ENCODE results near the gene SHISA9. TPM values are rescaled to one million over a fixed set of nuclear protein-coding genes. Genes with fewer than 3 reads are reported as not detected.

Gene SHISA9
- total RNA-seq, 1 donor from 2014 or later: 0.17 TPM

DNA sequence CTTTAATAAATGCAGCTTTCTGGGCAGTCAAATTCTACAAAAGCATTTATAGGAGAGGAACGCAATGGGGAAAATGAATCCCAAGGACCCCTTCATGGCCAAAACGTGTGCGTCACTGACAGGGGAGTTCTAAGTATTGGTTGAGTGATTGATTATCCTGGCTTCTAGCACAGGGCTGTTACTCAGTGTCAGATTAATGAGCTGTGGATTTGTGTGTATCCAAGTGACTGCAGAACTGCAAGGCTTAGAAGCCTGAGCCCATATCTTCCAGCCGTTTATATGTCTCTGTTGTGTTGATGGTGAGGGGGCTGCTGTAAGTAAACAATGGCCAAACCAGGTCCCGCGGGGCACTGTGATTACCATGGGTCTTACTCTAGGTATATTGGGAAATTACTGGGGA is 129.4 kb downstream of the SHISA9 start:
- DNase-seq: no peak

DNA sequence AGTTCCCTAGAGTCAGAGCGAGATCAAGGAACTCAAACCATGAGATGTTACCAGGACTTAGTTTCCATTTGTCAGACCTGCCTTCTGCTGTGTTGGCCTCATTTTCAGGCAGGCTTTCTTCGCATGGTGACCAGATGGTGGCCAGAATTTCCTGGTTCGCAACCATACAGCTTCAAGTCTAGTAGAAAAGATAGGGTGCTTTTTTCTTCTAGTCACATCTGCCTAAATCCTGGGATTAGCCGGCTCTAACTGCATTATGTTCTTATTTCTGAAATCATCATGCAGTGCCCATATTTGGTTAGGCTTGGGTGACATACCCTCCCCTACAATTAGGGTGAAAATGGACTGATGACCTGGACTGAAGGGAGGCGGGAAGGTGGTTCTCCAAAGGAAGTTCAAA is 131.5 kb downstream of the SHISA9 start:
- DNase-seq: no peak

DNA sequence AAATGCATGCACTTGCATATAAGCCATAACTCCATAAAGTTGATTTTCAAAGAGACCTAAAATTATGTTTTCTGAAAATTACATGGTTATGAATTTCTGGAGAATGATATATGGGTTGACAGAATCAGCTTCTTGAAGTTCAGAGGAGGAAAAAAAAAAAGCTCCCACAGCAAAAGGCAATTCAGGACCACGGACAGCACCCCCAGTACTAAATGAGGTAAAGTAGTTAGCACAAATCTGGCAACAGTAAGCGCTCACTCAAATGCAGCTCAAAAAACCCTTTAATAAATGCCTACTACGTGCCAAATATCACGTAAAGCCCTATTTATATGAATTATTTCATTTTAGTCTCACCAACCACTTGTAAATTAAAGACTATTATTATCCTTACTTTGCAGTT is 135.2 kb downstream of the SHISA9 start:
- peak; percentile 49 for DNase-seq

DNA sequence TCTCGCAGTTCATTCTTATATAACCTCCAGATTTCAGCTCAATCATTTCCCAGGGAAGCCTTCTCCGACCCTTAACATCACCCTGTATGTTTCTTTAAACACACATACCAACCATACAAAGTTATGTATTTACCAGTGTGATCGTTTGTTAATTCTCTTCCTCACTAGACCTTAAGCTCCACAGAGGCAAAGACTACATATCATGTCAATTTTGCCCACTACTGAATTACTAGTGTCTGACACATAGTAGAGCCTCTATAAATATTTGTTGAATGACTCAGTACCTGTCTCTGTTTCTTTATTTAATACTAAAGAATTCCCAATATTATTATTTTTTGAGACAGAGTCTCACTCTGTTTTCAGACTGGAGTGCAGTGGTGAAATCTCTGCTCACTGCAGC is 137.2 kb downstream of the SHISA9 start:
- DNase-seq: no peak

DNA sequence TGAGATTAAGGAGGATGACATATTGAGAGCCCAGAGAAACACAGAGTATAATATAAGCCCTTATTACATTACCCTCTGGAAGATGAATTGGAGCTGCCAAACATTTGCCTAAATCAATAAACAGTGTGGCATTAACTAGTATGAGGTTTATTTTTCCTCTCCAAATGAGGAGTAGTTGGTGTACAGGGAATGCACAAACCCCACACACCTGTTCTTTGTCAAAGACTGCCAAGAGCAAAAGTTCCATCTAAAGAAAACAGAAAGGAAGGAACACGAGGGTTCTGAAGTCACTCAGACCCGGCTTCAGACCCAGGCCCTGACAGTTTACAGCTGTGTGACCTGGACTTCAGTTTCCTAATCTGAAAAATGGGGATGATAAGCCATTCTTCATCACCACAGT is 138.1 kb downstream of the SHISA9 start:
- no peak for DNase-seq

DNA sequence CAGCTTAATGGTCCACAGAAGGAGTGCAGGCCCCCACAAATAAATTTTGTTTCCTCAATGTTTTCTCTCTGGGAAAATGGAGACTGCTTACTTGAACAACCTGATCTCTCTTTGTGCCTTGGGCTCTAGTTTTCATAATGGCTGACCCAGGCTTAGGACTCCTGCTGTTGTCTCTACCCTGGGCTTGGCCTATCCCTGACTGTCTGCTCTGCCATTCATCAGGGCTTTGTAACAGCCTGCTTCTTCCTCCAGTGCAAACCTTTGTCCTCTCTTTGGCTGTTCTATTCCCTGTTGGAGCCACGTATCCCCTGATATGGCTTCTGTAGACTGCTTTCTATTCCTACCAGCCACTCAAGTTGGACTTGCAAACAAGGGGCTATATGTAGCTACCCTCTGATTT is 139.8 kb downstream of the SHISA9 start:
- no peak for DNase-seq

DNA sequence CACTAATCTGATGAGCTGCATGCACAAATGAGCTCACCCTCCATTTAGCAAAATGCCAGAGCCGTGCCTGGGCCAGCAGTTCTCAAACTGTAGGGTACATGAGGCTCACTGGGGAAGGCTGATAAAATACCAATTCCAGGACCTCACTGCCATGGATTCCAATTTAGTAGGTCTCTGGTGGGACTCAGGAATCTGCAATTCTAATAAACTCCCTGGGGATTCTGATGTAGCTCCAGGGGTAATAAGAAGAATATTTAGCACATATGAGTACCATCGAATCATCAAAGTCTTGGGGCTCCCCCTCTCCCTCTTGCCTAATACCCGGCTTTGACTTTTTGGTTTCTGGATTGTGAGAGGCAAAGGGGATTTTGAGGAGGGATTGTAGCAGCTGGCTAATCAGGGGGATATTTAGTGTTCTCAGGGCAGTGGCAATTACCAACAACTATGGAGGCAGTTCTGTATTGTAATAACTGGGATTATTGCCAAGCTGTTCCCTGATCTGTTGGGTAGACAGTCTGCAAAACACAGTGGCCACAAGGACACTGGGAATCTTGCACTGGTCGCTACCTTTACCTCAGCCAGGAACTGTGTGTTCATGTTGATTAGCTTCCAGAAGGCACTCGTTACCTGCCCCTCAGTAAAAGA is 140.4 kb downstream of the SHISA9 start:
- DNase-seq: no peak

DNA sequence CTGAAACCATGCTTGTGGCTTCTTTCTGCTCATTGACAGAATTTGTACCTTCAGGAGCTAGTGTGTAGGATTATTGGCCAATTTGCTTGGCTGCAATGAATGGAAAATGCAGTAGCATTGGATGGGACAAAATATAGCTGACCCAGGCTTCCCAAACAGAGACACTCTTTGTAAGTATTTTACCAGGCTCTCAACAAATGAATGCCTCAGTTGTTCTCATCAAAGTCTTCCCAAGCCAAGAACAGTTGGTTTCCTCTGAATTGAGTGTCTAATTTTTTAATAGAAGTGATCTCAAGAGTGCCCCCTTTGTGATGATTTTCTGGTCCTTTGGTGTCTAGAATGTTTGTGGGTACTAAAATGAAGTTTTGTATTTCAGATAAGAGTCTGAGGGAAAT is 140.9 kb downstream of the SHISA9 start:
- no peak for DNase-seq

DNA sequence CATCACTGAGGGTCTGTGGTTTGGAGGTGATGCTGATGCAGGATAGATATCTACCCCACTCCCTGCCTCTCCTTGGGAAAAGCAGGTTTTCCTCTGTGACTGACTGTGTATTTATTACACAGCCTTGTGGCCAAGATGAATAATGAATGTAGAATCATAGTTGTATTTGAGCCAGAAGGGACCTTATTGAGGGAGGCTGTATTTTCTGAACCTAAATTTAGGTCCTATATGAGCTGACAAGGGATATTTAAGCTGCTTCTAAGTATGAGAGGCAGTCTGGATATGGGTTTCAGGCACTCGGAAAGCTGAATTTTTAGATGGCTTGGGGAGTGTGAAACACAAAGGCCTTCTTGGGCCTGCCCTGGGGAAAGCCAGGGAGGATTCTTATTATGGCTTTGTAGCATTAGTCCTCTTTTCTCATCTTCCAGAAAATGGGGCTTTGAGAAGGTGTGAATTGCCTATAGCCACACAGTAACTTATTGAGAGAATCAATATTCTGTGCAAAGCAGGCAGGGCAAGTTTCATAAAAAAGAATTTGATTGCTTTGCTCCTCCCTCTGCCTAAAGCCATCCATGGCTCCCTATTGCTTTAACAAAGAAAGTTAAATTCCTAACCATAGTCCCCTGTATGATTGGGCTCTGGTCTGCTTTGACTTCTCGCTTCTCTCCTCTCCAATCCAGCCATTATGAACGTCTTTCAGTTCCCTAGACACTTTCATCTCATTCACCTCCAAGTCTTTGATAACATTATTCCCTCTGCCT is 144.8 kb downstream of the SHISA9 start:
- no peak for DNase-seq

DNA sequence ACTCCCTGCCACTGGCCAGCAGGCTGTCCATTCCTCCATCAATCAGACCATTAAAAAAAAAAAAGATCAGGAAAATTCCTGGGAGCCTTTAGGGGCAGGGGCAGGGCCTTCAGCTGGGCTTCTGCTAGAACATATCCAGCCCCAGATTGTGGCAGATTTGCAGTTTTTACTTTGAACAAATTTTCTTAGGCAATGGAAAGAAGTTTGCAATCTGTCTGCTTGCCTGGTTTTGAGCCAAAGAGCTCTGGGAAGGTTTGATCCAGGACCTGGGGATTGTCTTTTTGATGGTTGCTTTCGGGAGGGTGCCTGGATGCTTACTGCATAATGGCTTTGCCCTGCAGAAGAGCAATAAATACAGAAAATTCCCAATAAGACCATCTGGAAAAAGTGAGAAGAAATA is 145.9 kb downstream of the SHISA9 start:
- DNase-seq: no peak

DNA sequence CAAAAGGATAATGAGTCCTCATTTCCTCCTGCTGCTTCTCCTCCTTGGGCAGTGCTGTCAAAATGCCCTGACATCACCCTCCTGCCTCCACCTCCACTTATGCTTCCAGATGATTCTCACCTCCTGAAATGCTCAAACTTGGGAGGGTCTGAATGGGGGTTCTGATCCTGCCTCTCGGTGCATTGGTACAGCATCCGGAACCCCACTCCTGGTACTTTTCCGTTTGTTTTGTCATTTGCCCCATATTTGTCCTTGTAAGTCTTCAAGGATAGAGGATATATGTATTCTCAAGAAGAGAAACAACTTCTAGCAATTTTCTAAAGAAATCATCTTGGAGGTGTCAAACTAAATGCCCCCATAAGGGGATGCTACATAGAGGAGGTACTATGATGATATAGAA is 148.3 kb downstream of the SHISA9 start:
- no peak for DNase-seq

DNA sequence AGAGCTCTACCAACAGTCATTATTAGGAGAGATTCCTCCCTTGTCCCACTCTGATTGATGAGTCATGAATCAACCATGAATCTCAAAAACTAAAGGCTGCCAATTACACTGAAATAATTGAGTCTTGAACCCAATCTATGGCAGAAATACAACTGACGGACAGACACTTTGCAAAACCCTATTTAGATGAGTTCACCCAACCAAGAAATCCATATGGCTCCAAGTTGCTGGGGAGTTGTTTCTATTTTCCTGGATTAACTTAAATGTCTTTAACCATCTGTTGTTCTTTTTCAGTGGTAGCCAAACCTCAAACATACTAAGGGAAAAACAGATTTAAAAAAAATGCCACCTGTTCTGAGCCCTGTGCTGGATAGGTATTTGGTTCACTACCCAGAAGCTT is 151.0 kb downstream of the SHISA9 start:
- no peak for DNase-seq

DNA sequence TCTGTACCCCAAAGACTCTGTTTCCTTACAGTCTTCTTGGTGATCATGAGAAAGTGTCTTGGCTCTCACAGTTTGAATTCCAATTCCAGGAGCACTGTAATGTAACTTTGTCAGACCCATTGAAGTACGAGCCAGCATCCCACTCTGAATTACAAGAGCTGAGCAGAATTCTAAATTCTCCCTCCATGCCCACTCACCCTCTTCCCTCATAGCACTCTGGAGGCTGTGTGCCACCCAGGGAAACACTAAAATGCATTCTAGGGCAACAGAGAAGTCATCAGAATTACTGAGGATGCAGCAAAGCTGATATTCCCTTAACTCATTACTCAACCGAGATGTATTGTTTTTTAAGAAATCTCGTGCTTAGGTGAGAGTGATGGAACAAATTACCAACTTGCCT is 154.1 kb downstream of the SHISA9 start:
- no peak for DNase-seq

DNA sequence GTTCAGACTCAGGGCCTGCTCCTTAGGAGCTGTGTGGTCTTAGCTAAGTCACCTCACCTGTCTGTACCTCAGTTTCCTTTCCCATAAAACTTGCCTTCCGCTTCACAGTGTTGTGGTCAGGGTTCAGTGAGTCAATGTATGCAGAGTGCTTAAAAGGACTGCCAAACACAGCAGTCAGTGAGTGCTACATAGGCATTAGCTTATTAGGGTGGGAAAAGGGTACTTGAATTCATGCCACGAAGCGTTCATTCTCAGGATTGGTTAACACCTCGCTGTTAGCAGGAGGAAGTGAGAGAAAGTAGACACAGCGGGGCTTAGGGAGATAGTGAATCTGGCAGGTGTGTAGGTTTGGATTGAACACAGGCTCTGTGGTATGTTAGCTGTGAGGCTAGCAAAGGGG is 155.2 kb downstream of the SHISA9 start:
- DNase-seq: no peak

DNA sequence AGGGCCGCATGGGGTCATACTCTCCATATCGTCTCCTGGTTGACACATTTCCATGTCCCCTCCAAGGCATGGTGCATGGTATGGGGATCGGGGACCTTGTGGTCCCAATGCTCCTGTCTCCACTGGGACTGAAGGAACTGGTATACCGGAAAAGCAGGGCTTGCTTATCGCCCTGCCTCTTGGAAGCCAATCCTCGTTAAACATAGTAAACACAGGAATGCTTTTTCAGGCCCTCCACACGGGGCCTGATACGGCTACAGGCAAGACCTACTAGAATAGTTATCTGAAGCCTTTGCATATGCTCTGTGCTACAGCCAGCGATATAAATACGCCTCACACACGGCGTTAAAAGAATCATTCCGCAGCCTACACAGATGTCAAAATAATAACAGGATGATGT is 159.5 kb downstream of the SHISA9 start:
- DNase-seq: no peak

DNA sequence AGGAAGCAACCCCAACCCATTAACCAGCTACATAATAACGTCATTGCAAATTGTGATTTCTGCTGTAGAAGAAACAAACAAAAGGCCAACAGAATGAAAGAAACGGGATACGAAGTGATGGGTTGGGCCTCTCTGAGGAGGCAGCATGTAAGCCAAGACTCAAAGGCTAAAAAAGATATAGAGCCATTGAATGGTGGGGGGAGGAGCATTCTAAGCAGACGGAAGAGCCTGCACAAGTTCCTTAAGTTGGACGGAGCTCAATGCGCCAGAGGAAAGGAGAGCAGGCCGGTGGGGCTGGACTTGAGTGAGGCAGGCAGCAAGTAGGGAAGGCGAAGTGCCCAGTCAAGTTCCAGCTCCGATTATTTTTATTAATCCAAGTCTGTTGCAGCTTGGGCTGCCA is 160.3 kb downstream of the SHISA9 start:
- DNase-seq: no peak

DNA sequence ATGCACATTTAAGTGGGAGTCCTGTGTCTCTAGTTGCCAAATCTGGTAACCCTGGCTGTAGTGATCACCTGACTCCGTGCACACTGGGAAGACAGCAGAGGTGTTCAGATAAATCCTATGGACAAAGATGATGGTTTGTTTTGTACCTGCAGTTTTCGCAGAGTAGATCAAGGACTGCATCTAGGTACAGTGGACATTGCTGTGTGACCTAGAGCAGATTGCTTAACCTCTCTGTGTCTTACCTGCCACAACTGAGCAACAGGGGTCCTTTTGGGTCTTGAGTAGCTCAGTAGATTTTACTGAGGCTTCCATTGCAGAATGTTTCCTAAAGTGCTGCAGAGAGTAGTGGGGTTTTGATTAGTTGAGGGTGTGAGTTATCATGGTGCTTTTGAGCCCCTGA is 160.8 kb downstream of the SHISA9 start:
- DNase-seq: no peak

DNA sequence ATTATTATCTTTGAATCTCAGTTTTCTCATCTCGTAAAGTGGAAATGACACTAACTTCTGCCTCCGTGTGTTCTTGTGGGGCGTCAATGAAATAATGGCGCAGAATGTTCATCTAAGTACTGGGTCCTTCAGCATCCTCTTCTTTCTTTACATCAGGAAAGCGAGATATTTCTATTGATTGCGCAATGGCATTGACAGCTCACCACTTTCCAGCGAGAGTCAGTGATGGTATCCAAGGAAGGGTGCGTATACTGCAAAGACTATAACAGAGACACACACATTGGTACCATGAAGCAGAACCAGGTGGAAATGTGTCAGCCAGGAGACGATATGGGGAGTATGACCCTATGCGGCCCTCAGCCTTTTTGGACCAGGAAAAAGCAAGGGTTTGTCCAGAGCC is 162.1 kb downstream of the SHISA9 start:
- DNase-seq: no peak

DNA sequence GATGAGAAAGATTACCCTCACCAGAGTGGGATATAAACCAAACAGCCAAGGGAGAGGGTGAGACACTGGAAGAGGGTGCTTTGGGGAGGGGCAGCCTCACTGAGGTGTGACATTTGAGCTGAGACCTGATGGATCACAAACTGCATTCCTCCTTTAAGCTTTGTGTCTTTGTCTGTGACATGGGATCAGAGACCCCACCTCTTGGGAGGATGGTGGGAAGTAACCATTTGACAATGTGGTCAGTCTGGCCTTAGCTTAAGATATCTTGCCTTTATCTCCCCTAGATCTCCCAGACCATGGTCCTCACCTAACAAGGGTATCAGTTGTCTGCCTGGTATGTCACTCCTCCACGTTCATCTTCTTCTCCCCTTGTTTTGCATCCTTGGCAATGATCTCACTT is 163.4 kb downstream of the SHISA9 start:
- no peak for DNase-seq

DNA sequence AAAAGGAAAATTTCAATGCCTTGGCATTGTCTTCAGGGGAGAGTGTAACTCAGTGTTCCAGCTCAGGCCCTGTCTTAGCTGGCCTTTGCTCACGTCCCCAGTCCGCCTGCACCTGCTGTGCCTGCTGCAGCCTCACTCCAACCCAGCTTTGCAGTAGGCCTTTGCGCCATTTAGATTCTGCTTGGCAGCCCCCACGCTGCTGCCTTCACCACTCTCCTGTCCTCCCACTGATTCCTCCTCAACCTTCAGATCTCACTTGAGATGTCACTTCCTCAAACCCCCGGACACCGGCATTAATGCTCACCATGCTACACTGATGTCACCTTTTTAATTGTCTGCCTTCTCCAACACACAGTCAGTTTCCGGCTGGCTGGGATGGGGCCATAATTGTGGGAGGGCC is 166.2 kb downstream of the SHISA9 start:
- no peak for DNase-seq

DNA sequence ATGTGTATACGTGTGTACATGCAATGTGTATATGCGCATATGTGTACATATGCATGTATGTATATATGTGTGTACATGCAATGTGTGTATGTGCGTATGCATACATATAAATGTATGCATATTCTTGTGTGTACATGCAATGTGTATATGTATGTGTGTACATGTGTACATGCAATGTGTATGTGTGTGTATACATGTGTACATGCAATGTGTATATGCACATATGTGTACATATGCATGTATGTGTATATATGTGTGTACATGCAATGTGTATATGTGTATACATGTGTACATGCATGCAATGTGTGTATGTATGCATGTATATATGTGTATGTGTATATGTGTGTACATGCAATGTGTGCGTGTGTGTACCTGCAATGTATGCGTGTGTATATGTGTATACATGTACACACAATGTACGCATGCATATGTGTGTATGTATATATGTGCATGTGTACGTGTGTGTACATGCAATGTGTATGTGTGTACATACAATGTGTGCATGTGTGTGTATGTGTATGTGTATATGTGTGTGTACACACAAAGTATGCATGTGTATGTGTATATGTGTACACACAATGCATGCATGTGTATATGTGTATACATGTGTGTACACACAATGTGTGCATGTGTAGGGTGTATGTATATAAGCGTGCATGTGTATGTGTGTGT is 167.7 kb downstream of the SHISA9 start:
- no peak for DNase-seq

DNA sequence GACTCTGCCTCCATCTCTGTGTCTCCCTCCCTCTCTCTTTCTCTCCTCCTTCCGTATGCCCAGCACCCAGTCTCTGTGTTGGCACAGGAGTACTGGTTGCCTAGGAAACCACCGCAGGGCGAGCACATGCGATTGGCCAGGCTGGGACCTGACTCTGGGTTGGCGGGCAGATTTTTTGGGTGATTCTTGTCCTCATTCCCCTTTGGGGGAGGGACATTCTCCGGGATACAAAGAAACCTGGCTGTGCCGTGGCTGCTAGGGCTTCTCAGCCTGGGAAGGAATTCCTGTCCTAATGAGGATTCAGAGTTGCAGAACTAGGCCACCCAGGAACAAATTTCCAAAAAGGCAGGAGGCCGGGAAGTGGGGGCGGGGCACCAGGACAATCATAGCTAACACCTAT is 168.9 kb downstream of the SHISA9 start:
- no peak for DNase-seq

DNA sequence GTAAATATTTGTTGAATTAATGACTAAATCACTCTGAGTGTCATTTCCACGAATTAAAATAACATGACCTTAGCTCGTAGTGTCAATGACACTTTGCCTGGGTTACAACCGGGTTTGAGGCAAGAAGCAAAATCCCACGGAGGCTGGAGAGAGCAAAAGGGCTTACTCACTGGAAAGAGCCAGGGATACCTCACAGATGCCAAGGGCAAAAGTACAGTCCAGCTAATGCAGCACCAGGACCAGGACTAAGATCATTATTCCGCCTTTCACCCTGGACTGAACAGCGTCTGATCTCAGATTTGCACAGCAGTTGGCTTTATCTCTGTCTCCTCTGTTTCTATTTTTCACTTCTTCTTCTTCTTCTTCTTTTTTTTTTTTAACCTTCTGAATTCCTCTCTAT is 175.5 kb downstream of the SHISA9 start:
- no peak for DNase-seq

DNA sequence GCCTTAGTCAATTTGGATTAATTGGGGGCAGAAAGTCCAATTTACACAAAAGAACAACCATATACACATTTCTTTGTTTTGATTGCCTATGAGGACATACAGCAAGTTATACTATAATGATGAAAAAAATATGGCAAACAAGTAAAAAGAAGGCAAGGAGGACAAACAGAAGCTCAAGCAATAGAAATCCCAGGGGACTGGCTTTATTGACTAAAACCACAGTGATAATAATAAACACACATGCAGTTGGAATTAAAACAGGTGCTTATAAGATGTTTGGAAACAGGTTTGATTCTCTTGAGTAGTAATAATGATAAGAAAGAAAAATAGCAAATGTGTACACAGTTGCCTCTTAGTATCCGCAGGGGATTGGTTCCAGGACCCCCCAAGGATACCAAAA is 176.4 kb downstream of the SHISA9 start:
- no peak for DNase-seq
